Neural cell (in vitro differentiated cells): ENCODE results near the gene ITGA2B. TPM values are rescaled to one million over a fixed set of nuclear protein-coding genes. Genes with fewer than 3 reads are reported as not detected.

Source experiments
- H2AFZ ChIP-seq: fragments of 200-600, 300-800 bp; sonication (generic), shearing (Covaris generic); 2 replicates; pipeline ENCODE4 v1.6.0; 2014; ENCODE audit warnings: low read depth, mild to moderate bottlenecking, antibody characterized with exemption, low read length, moderate library complexity
- H3F3A ChIP-seq: fragments of 200-600 bp; shearing (Covaris generic); 2 replicates; pipeline ENCODE4 v1.6.1; 2016; ENCODE audit warnings: mild to moderate bottlenecking, moderate library complexity, mixed read lengths, antibody characterized with exemption, low read length; ENCODE audit not compliant: insufficient read depth, poor library complexity, severe bottlenecking
- H3K27ac ChIP-seq: fragments of 200-600, 300-800 bp; sonication (generic), shearing (Covaris generic); 2 replicates; pipeline ENCODE4 v1.5.1; 2014; ENCODE audit warnings: mild to moderate bottlenecking, low read length, moderate library complexity
- H3K27me3 ChIP-seq: fragments of 300-800, 200-600 bp; sonication (generic), shearing (Covaris generic); 2 replicates; pipeline ENCODE4 v1.6.0; 2014; ENCODE audit warnings: mild to moderate bottlenecking, low read depth, low read length, moderate library complexity; ENCODE audit not compliant: insufficient read depth
- H3K36me3 ChIP-seq: fragments of 300-800, 200-600 bp; sonication (generic), shearing (Covaris generic); 2 replicates; pipeline ENCODE4 v1.5.1; 2014; ENCODE audit warnings: mild to moderate bottlenecking, antibody characterized with exemption, low read length, moderate library complexity; ENCODE audit not compliant: insufficient read depth
- H3K4me2 ChIP-seq: fragments of 300-800, 200-600 bp; sonication (generic), shearing (Covaris generic); 2 replicates; pipeline ENCODE4 v1.6.0; 2014; ENCODE audit warnings: mild to moderate bottlenecking, low read length
- H3K4me3 ChIP-seq: fragments of 300-800, 200-600 bp; sonication (generic), shearing (Covaris generic); 2 replicates; pipeline ENCODE4 v1.5.1; 2014; ENCODE audit warnings: mild to moderate bottlenecking, low read length, moderate library complexity
- H3K79me2 ChIP-seq: fragments of 200-600 bp; shearing (Covaris generic); replicated peaks from 2 replicates; pipeline ENCODE4 v1.6.0; 2014; ENCODE audit warnings: mild to moderate bottlenecking, low read length, moderate library complexity; ENCODE audit not compliant: insufficient read depth
- H3K9ac ChIP-seq: fragments of 300-800, 200-600 bp; sonication (generic), shearing (Covaris generic); 2 replicates; pipeline ENCODE4 v1.6.1; 2016; ENCODE audit warnings: mild to moderate bottlenecking, low read length, mixed read lengths
- H3K9me2 ChIP-seq: fragments of 200-600 bp; shearing (Covaris generic); 2 replicates; pipeline ENCODE4 v1.6.1; 2016; ENCODE audit warnings: mild to moderate bottlenecking, low read length, mixed read lengths; ENCODE audit not compliant: insufficient read depth
- H3K9me3 ChIP-seq: fragments of 200-600, 300-800 bp; sonication (generic), shearing (Covaris generic); 2 replicates; pipeline ENCODE4 v1.6.1; 2016; ENCODE audit warnings: mild to moderate bottlenecking, mixed run types, low read length, moderate library complexity, mixed read lengths
- H4K20me1 ChIP-seq: fragments of 200-600 bp; shearing (Covaris generic); 2 replicates; pipeline ENCODE4 v1.6.1; 2016; ENCODE audit warnings: mild to moderate bottlenecking, mixed run types; ENCODE audit not compliant: insufficient read depth
- EP300 ChIP-seq: fragments of 450-650 bp; conservative IDR thresholded peaks from 2 replicates; pipeline ENCODE4 v1.6.1; 2014; ENCODE audit warnings: antibody characterized with exemption, mild to moderate bottlenecking, moderate library complexity; ENCODE audit not compliant: poor library complexity, severe bottlenecking
- EZH2 ChIP-seq: fragments of 200-600, 300-800 bp; shearing (Covaris generic), sonication (generic); IDR thresholded peaks from 2 replicates; pipeline ENCODE4 v1.6.1; 2014; ENCODE audit warnings: antibody characterized with exemption, low read length, borderline replicate concordance, mild to moderate bottlenecking; ENCODE audit not compliant: insufficient read depth, poor library complexity, severe bottlenecking
- MXI1 ChIP-seq: fragments of 450-650 bp; conservative IDR thresholded peaks from 2 replicates; pipeline ENCODE4 v1.6.1; 2014; ENCODE audit warnings: antibody characterized with exemption, mild to moderate bottlenecking; ENCODE audit not compliant: poor library complexity, severe bottlenecking
- POLR2AphosphoS5 ChIP-seq: IDR thresholded peaks from 2 replicates; pipeline ENCODE4 v1.6.1; 2012
- RAD21 ChIP-seq: fragments of 450-650 bp; conservative IDR thresholded peaks from 2 replicates; pipeline ENCODE4 v1.6.1; 2014; ENCODE audit warnings: antibody characterized with exemption, mild to moderate bottlenecking, moderate library complexity
- SMC3 ChIP-seq: fragments of 450-650 bp; conservative IDR thresholded peaks from 2 replicates; pipeline ENCODE4 v1.6.1; 2014; ENCODE audit warnings: antibody characterized with exemption, mild to moderate bottlenecking, moderate library complexity; ENCODE audit not compliant: poor library complexity
- TAF1 ChIP-seq: IDR thresholded peaks from 2 replicates; pipeline ENCODE4 v1.6.1; 2012; ENCODE audit warnings: low read depth
- polyA plus RNA-seq: library from polyadenylated mRNA; depleted of rRNA; stranded (reverse); fragments of >200 nt; gene quantifications from 2 replicates; pipeline ENCODE4 v1.2.3, GENCODE V29; 2014
- TF ChIP-seq, protein P1 (sequence below): IDR thresholded peaks from 2 replicates; pipeline ENCODE4 v1.6.1; 2012; ENCODE audit warnings: borderline replicate concordance
- TF ChIP-seq, protein P2 (sequence below): fragments of 450-650 bp; IDR thresholded peaks from 2 replicates; pipeline ENCODE4 v1.5.1; 2014; ENCODE audit warnings: antibody characterized with exemption, mild to moderate bottlenecking, moderate library complexity; ENCODE audit not compliant: poor library complexity, severe bottlenecking

The ITGA2B gene
- polyA plus RNA-seq, 1 donor from 2014 or later: 3.1 TPM

DNA sequence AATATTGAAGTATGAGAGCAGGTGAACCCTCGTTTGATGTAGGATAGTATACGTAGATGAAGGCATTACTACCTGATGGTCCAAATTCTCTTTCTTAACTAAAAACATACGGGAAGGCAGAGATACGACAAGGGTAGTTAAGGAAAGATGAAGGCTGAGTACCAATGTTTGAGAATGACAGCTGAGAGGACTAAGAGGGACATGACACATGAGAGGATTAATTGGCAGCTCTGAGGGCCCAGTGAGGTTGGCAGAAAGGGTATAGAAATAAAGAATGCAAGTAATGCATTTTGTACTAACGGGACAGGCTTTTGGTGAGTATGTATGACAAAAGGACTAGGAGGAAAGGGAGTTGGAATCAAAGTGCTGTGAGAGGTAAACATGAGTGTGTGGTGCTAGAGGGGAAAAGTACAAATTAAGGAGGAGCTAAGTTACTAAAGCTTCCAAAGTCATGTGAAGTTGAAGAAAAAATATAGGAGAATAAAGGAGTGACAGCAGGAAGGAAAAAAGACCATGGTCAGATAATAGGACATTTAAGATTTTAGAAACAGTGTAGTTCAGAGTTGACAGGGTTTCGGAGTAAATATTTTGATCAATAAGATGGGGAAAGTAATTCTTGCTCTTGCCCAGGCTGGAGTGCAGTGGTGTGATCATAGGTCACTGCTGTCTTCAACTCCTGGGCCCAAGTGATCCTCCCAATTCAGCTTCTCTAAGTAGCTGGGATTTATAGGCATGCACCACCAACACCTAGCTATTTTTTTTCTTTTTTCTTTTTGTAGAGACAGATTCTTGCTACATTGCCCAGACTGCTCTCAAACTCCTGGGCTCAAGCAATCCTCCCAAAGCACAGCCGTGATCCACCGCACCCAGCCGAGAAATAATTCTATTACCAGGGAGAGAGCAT lies 43.1 kb upstream of the ITGA2B start:
- no peak overlapping the region for H2AFZ ChIP-seq
- TF ChIP-seq EZH2: no peak
- TF ChIP-seq, protein P1, sequence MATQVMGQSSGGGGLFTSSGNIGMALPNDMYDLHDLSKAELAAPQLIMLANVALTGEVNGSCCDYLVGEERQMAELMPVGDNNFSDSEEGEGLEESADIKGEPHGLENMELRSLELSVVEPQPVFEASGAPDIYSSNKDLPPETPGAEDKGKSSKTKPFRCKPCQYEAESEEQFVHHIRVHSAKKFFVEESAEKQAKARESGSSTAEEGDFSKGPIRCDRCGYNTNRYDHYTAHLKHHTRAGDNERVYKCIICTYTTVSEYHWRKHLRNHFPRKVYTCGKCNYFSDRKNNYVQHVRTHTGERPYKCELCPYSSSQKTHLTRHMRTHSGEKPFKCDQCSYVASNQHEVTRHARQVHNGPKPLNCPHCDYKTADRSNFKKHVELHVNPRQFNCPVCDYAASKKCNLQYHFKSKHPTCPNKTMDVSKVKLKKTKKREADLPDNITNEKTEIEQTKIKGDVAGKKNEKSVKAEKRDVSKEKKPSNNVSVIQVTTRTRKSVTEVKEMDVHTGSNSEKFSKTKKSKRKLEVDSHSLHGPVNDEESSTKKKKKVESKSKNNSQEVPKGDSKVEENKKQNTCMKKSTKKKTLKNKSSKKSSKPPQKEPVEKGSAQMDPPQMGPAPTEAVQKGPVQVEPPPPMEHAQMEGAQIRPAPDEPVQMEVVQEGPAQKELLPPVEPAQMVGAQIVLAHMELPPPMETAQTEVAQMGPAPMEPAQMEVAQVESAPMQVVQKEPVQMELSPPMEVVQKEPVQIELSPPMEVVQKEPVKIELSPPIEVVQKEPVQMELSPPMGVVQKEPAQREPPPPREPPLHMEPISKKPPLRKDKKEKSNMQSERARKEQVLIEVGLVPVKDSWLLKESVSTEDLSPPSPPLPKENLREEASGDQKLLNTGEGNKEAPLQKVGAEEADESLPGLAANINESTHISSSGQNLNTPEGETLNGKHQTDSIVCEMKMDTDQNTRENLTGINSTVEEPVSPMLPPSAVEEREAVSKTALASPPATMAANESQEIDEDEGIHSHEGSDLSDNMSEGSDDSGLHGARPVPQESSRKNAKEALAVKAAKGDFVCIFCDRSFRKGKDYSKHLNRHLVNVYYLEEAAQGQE: no peak
- H4K20me1 ChIP-seq: no peaks in the 10 kb centered on the region
- H3K4me3 ChIP-seq: no peak overlapping the region
- H3K9ac ChIP-seq: no peak overlapping the region
- no peaks in the 10 kb centered on the region for H3K79me2 ChIP-seq
- no peaks in the 10 kb centered on the region for H3K36me3 ChIP-seq
- no peak overlapping the region for H3K4me2 ChIP-seq
- H3F3A ChIP-seq: no peaks in the 10 kb centered on the region
- no peaks in the 10 kb centered on the region for H3K27me3 ChIP-seq
- no peaks in the 10 kb centered on the region for H3K9me2 ChIP-seq
- no peaks in the 10 kb centered on the region for H3K9me3 ChIP-seq
- no peak overlapping the region for H3K27ac ChIP-seq

GRCh38 chr17:44424828-44425461 lies 35.5 kb upstream of the ITGA2B start:
- Histone ChIP-seq H3K27ac (no peak overlapping the region), H2AFZ (no peak overlapping the region), H3F3A (no peaks in the 10 kb centered on the region), H3K9me3 (no peaks in the 10 kb centered on the region), H4K20me1 (no peaks in the 10 kb centered on the region), H3K79me2 (no peaks in the 10 kb centered on the region), H3K27me3 (no peaks in the 10 kb centered on the region), H3K9ac (no peak overlapping the region), H3K4me3 (no peak overlapping the region), H3K4me2 (no peak overlapping the region), H3K9me2 (no peaks in the 10 kb centered on the region), H3K36me3 (no peaks in the 10 kb centered on the region)
- TF ChIP-seq SMC3 (no peak), MXI1 (no peak), EP300 (no peak), EZH2 (no peak), RAD21 (no peak), TAF1 (no peak), POLR2AphosphoS5 (no peak)
- TF ChIP-seq, protein P1: no peak
- TF ChIP-seq, protein P2, sequence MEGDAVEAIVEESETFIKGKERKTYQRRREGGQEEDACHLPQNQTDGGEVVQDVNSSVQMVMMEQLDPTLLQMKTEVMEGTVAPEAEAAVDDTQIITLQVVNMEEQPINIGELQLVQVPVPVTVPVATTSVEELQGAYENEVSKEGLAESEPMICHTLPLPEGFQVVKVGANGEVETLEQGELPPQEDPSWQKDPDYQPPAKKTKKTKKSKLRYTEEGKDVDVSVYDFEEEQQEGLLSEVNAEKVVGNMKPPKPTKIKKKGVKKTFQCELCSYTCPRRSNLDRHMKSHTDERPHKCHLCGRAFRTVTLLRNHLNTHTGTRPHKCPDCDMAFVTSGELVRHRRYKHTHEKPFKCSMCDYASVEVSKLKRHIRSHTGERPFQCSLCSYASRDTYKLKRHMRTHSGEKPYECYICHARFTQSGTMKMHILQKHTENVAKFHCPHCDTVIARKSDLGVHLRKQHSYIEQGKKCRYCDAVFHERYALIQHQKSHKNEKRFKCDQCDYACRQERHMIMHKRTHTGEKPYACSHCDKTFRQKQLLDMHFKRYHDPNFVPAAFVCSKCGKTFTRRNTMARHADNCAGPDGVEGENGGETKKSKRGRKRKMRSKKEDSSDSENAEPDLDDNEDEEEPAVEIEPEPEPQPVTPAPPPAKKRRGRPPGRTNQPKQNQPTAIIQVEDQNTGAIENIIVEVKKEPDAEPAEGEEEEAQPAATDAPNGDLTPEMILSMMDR: no peak
